Lower leg skin (tissue), 4 donors: ENCODE measurements around the gene CCDC9B. TPM values are rescaled to one million over a fixed set of nuclear protein-coding genes. Genes with fewer than 3 reads are reported as not detected.

Experiments used
- DNase-seq, 2 donors: peaks; one replicate each; pipeline ENCODE4 v3.0.0-alpha.2; 2019; ENCODE audit warnings: low spot score in 2 of 2
- H3K4me3 ChIP-seq: fragments of 200-600 bp; sonication (generic); 2 replicates; pipeline ENCODE4 v1.5.1; 2017; ENCODE audit warnings: mild to moderate bottlenecking, low read depth; ENCODE audit not compliant: poor library complexity, severe bottlenecking
- CTCF ChIP-seq, 3 donors: fragments of 450-650 bp; IDR thresholded peaks; one replicate each; pipeline ENCODE4 v1.5.1; 2016; ENCODE audit warnings: antibody characterized with exemption in 3 of 3, mild to moderate bottlenecking in 3 of 3, moderate library complexity in 2 of 3
- POLR2A ChIP-seq, 2 donors: fragments of 450-650 bp; IDR thresholded peaks; one replicate each; pipeline ENCODE4 v1.6.1; 2016 to 2017; ENCODE audit warnings: antibody characterized with exemption in 2 of 2, mild to moderate bottlenecking in 1 of 2, moderate library complexity in 1 of 2
- WGBS, 2 donors: methylation state at CpG; one replicate each; pipeline ENCODE4 v1.1.5; 2018; 5-methylcytosine and 5-hydroxymethylcytosine counted together
- intact Hi-C: fragments of 100-400 bp; cut with DNase I; formaldehyde crosslinking; loops from one replicate; pipeline ENCODE4 v1.15.0; 2023; ENCODE audit warnings: low total_unique reads
- total RNA-seq, 4 donors: library from RNA; depleted of rRNA; stranded (reverse); fragments of >200 nt; gene quantifications; one replicate each; pipeline ENCODE4 v1.1.0, GENCODE V29; 2016

Gene CCDC9B
- total RNA-seq, 4 donors from 2014 or later, result 17.4 to 28.6 (median 24.7) TPM

DNA sequence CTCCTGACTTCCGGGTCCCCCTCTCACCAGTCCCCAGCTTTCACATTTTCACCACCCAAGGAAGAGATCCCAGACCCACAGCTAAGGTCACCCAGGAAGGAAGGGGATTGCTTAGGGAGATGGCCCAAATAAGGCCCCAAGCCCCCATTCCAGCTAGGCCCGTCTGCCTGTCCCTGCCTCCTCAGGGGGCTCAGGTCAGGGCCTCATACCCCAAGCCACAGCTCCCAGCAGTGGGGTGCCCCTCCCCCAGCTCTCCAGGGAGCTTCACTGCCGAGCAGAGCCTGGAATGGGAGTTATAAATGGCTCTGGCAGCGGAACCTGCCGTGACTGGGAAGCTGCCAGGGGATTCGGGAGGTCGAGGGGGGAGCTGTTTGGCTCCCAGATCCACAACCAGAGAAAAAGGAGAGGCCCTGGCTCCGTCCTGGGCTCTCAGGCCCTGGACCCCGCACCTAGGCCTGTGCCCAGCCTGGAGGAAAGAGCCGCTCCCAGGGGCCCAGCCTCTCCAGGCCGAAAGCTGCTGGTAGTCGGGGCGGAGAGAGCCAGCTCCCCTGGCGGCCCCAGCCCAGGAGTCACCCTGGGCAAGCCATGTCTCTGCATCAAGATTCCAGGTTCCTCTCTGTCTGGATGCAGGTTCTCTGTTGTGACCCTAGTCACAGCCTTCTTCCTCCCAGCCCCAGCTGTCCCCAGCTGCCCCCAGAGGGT, 550 bp downstream of the CCDC9B start:
- intact Hi-C loops, result no loop called here
- WGBS, 2 donors, result 5 to 21% methylated on average over 12 to 14 of the region's 14 CpGs

DNA sequence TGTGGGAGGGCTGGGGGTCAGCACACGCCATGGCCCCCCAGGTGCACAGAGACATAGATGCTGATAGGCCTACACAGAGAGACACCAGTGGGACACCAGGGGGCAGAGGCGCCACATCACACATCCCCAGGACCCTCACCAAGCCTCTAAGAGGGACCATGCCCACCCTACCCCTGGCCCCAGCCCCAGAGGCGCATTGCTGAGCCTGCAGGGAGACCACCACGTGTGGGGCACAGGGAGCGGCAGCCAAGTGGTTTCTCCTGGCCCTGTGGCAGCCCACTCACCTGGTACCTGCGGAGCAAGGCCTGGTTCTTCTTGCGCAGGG, 1.2 kb downstream of the CCDC9B start:
- no peak for TF ChIP-seq POLR2A (IDR thresholded peaks at IDR 0.05)
- TF ChIP-seq CTCF (IDR thresholded peaks at IDR 0.05), result no peak
- no peak for DNase-seq
- 74 to 81% methylated on average over 3 to 6 of the region's 7 CpGs for WGBS, 2 donors
- no peak overlapping the region for H3K4me3 ChIP-seq
- intact Hi-C loops, result no loop called here

More for the DNA sequence above, 550 bp downstream of the CCDC9B start:
- TF ChIP-seq POLR2A (IDR thresholded peaks at IDR 0.05) (no peak), CTCF (IDR thresholded peaks at IDR 0.05) (no peak)
- H3K4me3 ChIP-seq, result no peak overlapping the region
- DNase-seq, result no peak

DNA sequence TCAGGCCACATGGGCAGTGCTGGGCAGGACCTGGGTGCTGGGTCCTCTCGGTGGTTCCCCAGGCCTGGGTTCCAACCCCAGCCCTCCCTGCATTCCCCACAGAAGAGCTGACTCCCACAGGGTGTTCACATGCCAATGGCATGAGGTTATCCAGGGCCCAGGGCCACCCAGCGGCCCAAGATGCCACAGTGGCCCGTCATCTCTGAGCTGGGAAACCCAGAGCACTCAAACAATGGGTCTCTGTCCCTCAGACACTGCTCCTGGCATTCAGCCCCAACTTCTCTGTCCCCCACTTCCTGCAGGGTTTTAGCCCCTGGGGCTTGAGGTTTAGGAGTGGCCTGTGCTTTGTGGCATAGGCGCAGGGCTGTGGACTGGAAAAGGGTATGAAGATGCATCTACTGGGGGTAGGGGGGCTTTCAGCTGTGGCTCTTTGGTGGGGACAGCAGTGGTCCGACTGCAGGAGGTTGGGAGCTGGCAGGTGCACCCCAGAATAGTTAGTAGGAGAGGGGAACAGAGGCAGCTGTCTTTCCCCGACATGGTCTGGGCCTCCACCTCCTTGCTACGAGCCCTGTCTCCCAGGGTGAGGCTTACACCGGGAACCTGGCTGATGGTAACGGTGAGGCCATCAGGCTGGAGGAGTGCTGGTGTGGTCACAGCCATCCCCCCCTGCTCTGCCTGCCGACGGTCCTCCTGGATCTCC, 1.7 kb downstream of the CCDC9B start:
- intact Hi-C loops, result no loop called here
- no peak overlapping the region for H3K4me3 ChIP-seq
- WGBS, 2 donors, result 76 to 77% methylated on average over 7 to 11 of the region's 11 CpGs
- DNase-seq, result no peak
- no peak for TF ChIP-seq CTCF (IDR thresholded peaks at IDR 0.05)

GRCh38 chr15:40338041-40338657, 2.6 kb downstream of the CCDC9B start:
- peak in 1 of 2 donors; percentile 92 for DNase-seq
- 58% methylated on average over 10 to 11 of the region's 11 CpGs for WGBS, 2 donors
- no peak overlapping the region for H3K4me3 ChIP-seq
- intact Hi-C loops, result no loop called here
- TF ChIP-seq POLR2A (IDR thresholded peaks at IDR 0.05) (no peak), CTCF (IDR thresholded peaks at IDR 0.05) (no peak)

- WGBS, 2 donors, result 51 to 64% methylated on average over 11 to 17 of the region's 19 CpGs
- intact Hi-C loops, result no loop called here
- no peak overlapping the region for H3K4me3 ChIP-seq
- TF ChIP-seq CTCF (IDR thresholded peaks at IDR 0.05) (no peak), POLR2A (IDR thresholded peaks at IDR 0.05) (no peak)
- DNase-seq, result no peak
Measured at GRCh38 chr15:40337597-40337996, 3.1 kb downstream of the CCDC9B start.
